ENCODE results near the gene HPGDS.

DNA sequence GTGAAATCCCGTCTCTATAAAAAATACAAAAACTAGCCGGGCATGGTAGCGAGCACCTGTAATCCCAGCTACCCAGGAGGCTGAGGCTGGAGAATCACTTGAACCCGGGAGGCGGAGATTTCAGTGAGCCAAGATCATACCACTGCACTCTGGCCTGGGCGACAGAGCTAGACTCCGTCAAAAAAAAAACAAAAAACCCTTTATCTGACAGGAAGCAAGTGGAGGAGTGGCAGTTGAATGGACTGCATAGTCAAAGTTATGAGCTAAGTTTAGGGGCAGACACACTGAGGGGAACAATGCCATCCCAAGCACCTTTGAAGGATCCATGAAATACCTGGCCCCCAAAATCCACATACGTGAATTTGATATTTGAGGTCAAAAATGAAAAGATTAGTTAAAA lies 7.5 kb upstream of the HPGDS start:
- TF ChIP-seq, protein P1, sequence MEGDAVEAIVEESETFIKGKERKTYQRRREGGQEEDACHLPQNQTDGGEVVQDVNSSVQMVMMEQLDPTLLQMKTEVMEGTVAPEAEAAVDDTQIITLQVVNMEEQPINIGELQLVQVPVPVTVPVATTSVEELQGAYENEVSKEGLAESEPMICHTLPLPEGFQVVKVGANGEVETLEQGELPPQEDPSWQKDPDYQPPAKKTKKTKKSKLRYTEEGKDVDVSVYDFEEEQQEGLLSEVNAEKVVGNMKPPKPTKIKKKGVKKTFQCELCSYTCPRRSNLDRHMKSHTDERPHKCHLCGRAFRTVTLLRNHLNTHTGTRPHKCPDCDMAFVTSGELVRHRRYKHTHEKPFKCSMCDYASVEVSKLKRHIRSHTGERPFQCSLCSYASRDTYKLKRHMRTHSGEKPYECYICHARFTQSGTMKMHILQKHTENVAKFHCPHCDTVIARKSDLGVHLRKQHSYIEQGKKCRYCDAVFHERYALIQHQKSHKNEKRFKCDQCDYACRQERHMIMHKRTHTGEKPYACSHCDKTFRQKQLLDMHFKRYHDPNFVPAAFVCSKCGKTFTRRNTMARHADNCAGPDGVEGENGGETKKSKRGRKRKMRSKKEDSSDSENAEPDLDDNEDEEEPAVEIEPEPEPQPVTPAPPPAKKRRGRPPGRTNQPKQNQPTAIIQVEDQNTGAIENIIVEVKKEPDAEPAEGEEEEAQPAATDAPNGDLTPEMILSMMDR (IDR thresholded peaks at IDR 0.05): no peak
- TF ChIP-seq POLR2A (IDR thresholded peaks at IDR 0.05): no peak
